NCI-H2196 treated with DMSO at 0.1 percent for 48 hours (cell line): ENCODE measurements around the gene SOX6.

Experiments used
- DNase-seq: peaks from one replicate; lab custom pipeline; 2025; ENCODE audit not compliant: unreplicated experiment; lab: John Stamatoyannopoulos, UW

The SOX6 gene

DNA sequence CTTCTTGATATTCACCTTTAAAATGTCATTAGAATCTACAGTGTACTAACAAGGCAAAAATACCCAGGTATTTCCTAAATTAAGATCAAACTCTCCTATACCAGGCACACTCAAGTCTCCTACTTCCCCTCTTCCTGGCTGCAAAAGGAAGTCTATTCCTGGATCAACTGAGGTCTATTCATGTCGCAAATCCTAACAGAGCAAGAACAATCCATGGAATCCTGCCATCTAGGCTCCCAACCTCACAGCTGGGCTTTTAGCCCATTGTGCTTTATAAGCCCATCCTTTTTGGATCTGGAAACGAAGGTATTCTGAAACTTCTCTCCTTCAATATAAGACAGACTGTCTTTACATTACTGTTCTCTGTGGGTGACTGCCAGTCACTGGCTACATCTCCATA is 161.8 kb downstream of the SOX6 start:
- DNase-seq = no peak

DNA sequence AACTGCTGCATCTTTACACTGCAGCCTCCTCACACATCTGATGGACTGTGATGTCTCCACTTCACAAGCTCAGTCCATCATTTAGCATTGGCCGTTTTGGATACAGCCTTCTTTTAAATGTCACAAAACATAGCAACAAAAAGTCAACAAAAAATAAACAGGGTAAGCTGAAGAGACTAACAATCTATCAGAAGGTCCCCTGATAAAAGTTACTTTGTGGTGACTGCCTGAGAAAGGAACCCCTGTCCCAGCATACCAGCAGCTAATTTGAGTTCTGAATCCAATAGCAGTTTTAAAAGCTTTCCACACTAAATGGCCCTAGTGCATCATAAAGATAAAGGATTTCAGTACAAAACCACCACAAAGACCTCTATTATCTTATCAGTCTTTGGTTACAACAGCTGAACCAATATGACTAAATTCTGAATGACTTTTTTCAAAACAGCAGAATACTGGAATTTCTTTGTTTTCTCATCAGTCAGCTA is 162.4 kb downstream of the SOX6 start:
- DNase-seq = no peak

DNA sequence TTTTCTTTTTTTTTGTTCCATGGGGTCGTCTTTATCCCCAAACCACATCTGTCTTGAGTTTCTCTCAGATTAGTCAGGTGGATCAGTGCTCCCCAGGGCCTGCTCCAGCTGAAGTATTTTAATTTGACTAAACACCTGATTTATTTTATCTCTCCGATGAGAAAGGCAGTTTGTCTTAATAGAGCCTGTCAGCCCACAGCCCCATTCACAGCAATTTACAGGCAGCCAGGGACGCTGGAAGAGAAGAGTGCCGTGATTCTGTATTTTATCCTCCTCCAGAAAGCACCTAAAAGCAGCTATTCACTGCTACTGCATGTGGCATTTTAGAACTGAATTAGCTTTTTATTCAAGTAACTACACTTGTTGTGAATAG is 164.5 kb downstream of the SOX6 start:
- DNase-seq = no peak

DNA sequence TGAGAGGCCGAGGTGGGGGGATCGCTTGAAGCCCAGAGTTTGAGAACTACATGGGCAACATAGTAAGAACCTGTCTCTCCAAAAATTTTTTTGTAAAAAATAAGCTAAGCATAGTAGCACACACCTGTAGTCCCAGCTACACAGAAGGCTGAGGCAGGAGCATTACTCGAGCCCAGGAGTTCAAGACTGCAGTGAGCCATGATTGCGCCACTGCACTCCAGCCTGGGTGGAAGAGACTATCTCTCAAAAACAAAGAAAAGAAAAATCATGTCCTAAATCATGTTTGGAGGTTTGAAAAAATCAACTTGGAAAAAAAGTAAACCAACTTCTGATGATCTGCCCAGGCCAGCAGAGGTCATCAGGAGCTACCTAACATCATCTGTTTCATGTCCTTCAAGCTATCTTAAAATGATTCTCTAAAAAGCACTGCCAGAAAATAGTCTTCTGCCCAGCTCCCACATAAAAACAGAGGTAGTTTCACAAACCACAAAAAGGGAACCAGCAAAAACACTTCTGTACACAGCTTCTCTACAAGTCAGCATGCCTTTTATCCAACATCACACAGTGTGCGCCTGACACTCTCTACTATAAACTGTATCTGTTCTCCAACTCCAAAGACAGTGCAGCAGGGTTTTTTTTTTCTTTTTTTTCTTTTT is 165.0 kb downstream of the SOX6 start:
- DNase-seq = no peak

DNA sequence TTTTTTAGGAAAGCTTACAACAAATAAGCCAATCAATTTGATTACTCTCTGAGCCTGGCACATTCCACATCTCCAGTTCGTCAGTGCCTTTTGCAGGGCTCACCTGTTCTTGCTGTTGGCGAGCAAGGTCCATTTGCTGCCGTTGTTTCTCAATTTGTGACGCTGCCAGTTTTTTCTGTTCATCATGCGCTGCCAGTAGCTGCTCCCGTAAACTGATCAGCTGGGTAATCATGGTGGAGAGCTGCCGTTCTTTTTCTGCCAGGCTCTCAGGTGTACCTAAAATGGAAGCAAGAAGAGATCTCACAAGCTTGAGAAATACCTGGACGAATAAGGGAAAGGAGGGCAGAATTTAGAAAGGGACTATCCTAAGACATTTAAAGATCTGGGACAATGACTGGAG is 169.7 kb downstream of the SOX6 start:
- peak; percentile 17 for DNase-seq

DNA sequence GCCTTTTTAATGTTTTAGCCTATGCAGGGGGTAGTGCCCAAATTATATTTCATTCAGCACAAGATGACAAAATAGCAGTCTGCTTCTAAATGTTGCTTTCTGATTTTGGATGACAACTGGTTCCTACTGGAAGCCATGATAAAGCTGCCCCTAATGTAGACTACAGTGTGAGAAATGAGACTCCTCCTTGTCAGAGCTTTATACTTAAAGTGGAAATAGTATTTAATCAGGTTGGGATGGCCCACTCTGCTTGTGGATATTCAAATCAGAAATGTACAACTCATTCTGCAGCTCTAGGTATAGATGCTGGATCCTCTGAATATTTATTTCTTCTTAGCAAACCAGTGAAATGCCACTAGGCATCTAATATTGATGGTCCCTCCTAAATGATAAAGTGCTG is 171.3 kb downstream of the SOX6 start:
- no peak for DNase-seq

DNA sequence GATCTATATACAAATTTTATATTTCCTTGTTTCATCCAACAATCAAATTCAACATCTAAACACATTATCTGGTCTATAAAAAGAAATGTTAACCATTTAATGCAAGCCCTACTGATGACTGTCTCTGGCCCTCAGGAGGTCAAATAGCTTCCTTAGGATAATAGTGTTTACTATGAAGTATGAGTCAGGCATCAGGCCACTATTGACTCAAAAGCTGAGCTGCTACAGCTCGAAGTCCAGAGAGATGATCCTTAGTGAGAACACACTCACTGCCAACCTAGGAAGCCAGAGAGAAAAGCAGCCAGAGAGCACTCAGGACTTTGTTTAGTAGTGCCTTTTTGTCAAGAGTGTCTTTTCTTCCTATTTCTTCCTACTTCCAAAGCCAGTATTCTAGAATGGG is 171.8 kb downstream of the SOX6 start:
- DNase-seq = peak; percentile 45

DNA sequence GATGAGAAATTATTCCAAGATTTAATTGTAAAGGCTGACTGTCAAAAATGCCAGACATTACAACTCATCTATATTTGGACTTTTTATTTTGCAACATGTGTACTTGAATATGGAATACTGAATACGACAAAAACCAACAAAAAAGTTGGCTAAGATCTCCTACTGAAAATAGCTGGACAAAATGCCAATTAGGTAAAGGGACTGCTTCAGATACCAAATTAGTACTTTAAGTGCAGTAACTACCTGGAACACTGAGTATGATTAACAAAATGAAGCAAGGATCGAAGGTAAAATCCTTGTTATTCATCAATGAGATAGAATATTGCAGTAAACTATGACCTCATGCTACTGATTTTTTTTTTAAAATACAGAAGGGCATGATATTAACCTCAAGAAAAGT is 173.8 kb downstream of the SOX6 start:
- DNase-seq = no peak

DNA sequence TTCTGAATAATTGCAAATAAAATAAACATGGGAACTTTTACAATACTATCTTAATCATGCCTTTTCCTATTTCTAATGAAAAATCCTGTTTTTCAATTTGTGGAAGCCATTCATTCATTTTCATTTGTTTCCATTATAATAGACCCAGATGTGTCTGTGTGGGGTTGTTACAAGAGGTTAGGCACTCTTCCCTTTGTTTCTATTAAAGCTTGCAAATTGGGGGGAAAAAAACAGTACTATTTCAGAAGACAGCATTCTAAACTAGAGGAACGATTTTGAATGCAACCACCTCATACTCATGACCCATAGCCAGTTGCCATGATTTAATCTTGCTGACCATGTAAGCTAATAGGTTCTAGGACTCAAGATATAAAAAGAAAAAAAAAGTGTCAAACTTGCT is 175.5 kb downstream of the SOX6 start:
- DNase-seq = no peak

DNA sequence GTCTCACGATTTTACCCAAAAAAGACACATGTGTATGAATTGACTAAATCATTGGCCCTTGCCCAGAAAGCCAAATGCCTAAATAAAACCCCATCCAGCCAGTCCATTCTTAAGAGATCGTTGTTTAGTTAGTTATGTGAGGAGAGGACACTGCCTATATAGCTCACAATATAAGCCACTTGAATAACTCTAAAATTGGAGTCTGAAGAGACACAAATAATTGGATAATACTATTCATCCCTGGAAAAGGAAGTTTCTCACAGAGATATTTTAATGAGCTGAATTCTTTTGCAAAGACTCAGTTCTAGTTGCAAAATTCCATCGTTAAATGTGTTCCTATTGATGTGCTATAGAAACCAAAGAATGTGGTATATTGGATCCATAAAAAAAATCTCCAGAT is 176.7 kb downstream of the SOX6 start:
- DNase-seq = no peak

DNA sequence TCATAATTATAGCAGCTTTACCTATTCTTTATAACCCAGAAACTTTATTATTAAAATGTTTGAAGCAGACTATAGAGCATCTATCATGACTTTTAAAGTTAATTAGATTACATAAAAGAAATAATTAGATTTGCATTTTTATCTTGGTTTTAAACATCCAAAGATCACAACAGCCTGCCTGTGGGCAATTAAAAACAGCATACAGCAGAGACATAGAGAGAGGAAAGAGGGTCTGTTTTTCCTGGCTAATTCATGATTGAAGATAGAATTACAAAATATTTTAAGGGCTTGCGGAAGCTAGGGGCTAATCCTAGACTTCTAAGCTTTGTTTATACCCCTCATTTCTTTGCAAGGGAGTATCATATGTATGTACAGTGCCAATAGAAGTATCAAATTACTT is 178.1 kb downstream of the SOX6 start:
- no peak for DNase-seq

DNA sequence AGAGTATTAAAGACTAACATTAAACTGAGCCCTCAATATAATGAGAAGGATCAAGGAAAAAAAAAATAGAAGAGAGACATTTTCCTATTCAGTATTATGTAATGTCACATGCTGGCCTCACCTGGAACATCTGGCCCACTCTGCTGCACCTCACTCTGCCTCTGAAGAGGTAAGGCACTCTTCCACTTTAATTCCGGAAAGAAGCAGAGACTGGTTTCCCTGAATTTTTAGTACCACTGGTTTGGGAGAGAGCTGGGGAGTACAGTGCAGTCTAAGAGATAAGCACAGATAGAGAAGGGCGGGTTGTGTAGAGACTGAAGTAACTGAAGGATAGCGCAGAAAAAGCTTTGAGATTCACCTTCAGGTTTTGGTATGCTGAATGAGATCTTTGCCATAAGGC is 178.7 kb downstream of the SOX6 start:
- DNase-seq = no peak

DNA sequence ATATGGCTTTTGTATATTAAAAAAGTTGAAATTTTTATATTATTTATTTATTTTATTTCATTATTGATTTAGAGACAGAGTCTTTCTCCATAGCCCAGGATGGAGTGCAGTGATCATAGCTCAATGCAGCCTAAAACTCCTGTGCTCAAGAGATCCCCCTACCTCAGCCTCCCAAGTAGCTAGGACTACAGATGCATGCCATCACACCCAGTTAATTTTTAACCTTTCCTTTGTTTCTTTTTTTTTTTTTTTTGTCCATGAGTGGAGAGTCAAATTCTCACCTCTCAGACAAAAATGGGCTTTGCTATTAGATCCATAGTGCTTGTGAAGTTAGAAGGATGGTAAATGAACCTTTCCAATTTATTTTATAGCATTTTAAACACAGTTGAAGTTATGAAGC is 182.5 kb downstream of the SOX6 start:
- DNase-seq = no peak

DNA sequence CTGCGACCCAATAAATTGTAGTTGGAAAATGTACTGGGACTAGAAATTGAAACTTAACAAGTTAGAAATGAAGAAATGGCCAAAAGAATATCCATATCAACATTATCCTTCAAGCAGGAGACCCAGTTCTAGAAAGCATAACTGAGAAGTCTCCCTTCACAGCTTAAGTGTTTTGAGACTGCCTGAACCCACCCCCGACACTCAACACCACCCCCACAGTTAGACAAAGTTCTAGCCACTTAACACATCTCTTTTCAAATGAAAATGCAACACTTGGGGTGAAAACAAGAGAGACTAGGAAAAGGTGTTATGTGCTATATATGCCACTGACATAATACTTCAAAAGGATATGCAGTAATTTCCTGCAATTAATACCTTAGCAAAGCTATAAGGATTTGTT is 184.5 kb downstream of the SOX6 start:
- no peak for DNase-seq

DNA sequence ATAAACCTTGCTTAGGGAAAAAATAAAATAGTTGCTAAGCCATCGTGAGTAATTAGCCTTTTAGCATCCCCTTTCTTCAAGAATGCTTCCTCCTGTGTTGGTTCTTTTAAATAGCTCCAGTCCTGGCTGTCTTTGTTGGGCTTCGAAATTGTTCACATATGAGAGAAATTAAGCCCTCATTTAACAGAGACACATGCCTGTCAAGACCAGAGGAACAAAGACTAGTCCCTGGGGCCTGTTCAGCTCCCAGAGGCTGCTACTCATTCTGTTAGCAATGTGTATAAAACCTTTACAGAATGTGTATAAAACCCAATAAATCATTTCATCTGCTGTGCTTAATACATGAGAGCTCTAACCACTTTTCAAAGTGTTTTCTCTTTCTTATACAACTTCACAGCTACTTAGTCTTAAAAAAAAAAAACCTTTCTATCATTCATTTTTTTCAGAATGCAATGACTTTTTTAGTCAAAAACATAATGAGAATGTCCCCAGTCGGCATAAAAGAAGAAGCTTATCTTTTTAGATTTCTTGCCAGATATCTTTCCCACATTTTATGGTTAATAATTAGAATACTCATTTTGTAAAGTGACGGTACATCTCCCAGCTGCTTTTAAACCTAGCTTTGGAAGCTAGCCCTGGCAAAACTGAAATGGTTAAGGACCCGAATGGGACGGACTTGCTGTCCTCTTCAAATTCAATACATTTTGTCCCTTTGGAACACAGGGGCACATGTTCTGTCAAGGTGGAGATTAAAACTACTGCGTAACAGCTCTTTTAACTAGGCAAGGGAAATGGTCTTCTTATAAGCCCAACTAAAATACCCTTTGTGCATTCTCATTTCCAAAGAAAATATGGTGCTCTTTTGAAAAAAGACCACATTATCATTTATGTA is 186.1 kb downstream of the SOX6 start:
- no peak for DNase-seq

DNA sequence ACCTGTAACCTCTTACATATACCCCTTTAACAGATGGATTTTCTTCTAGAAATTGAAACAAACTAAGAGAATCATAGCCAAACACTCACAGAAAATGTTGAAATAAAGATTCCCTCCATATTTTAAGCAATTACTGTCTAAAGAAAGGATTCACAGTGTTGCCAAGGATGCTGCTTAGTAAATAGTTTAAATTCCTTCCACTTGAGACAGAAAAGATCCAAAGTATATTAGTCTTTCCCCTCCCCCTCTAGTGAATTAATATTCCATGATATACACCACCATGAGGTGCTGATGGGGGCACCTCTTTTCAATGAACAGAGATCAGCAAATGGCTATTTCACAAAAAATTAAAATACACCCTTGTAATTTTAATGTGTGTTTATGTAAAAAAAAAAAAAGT is 186.8 kb downstream of the SOX6 start:
- no peak for DNase-seq

DNA sequence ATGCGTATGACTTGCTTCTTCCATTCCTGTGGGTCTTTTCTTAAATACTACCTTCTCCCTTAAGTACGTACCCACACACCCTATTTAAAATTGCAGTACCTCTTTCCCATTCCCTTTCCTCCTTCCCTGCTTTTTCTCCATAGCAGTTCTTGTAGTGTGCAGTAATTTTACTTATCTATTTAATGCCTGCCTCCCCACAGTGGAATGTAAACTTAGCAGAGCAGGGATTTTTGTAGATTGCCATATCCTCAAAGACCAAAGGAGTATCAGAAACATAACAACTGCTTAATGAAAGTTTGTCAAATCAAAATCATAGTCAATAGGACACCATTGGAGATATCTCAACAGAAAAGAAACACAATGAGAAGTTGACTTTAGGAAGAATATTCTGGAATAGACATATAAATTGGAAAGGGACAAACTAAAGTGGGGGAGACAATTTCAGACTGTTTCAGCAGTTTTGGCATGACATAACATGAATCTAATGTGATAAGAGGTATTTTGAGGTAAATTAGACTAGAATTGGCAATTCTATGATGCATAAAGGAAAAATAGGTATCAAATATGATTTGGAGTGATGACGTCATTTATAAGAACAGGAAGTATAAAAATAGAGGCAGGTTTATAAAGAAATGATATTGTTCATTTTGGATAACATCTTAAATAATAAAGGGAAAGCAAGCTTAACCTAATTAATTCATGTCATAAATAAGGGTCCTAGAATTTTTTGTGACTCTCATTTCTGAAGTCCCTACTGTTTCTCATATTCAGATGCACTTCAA is 188.4 kb downstream of the SOX6 start:
- DNase-seq = no peak

DNA sequence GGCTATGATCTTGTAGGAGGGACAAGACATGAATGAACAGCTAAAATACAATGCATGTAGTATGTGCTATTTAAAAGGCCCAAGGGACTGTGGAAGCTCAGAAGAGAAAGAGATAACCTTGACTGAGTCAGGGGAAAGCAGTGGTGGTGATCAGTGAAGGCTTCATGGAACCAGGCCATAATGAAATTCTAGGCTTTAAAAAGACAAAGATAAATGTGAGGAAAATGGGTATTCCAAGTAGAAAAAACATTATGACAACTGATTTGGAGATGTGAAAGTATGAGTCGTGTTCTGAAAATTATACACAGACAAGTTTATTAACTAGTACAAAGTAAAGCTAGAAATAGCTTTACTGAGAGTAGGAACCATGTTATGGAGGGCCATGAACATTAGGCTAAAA is 189.8 kb downstream of the SOX6 start:
- DNase-seq = no peak

DNA sequence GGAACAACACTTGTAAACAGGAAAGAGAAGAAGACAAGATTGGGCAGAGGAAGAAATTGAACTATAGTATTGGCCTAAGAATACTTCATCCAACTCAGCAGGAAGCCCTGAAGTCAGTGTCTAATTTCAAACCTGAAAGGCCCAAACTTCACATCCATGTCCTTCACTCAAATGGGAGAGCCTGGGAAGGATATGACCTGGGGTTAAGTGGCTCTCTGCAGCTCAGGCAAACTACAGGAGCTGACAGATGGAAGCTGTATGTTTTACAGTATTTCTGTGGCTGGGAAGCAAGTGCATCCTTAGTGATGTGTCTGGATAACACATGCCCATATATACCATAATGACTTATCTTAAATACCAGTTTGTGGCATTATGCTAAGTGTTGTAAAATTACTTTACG is 196.2 kb downstream of the SOX6 start:
- no peak for DNase-seq

DNA sequence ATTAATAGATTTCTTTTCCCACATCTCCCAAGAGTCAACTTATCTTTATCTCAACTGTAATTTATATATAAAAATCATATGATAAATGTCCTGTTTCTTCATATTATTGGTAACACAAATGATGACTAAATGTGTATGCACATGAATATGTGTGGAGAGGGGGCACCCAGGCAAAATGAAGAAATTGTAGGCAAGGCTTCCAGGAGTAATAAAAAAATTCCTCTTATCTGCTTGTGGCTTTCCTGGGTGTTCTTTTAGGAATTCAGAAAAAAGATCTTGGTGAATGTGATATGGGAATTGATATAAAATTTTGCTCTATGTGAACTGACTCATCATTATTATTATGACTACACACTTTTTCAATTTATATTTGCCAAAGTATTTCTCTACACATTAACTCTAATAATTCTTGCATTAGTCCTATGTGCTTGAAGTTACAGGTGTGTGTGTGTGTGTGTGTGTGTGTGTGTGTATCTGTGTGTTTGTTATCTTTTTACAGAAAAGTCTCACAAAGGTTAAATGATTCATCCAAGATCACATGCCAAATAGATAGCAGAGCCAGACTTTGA is 197.8 kb downstream of the SOX6 start:
- DNase-seq = no peak

DNA sequence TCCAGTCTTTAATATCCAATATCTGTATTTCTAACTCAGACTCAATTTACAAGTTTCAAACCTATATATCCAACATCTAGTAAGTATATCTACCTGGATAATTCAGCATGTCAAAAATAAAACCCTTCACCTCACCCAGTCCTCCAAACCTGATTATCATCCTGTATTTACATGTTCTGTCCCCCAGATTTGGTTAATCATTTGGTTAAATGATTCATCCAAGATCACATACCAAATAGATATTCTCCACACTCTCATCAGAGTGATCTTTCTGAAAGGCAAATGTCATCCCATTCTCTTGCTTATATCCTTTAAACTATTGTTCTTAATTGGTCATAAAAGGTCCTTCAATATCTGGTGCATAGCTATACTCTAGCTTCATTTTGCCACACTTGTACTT is 199.0 kb downstream of the SOX6 start:
- DNase-seq = no peak

DNA sequence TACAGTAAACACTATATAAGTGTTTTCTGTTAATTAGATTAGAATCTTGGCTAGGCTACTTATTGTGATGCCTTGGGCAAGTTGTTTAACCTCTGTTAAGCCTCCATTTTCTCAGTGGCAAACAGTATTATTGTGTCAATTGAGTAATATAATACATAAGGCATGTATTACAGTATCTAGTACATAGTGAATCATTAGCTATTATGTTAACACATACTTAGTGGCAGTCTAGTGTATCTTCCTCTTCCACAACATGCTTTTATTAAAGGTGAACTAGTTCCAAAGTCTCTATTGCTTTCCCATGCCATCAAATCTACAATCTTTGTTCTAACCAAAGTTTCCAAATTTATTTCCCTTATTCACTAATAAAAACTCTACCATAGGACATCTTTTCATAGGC is 200.9 kb downstream of the SOX6 start:
- no peak for DNase-seq
